GM21529 (cell line): ENCODE data around the gene TRHDE.
A peak's percentile ranks its signal among the peaks of the same experiment; 100 is the strongest.

Experiments
- ATAC-seq: cut with Tn5 transposase; IDR thresholded peaks from one replicate; pipeline ENCODE4 v1.9.1; 2021; ENCODE audit not compliant: unreplicated experiment

The TRHDE gene

GRCh38 chr12:72307229-72307628 lies 35.1 kb downstream of the TRHDE start:
- ATAC-seq, result no peak

GRCh38 chr12:72311946-72312345 lies 39.8 kb downstream of the TRHDE start:
- no peak for ATAC-seq

- no peak for ATAC-seq
These were observed 41.6 kb downstream of the TRHDE start for GRCh38 chr12:72313806-72314205.

GRCh38 chr12:72315858-72316257 lies 43.7 kb downstream of the TRHDE start:
- no peak for ATAC-seq

GRCh38 chr12:72318341-72318740 lies 46.2 kb downstream of the TRHDE start:
- ATAC-seq, result no peak

GRCh38 chr12:72323881-72324280 lies 51.7 kb downstream of the TRHDE start:
- ATAC-seq, result no peak

GRCh38 chr12:72330301-72330700 lies 58.1 kb downstream of the TRHDE start:
- ATAC-seq, result no peak

GRCh38 chr12:72330784-72331183 lies 58.6 kb downstream of the TRHDE start:
- no peak for ATAC-seq

GRCh38 chr12:72337382-72337781 lies 65.2 kb downstream of the TRHDE start:
- ATAC-seq, result no peak

- no peak for ATAC-seq
These were observed 65.8 kb downstream of the TRHDE start for GRCh38 chr12:72337946-72338345.

- ATAC-seq, result no peak
These were observed 66.3 kb downstream of the TRHDE start for GRCh38 chr12:72338437-72338836.

GRCh38 chr12:72346363-72346944 lies 74.3 kb downstream of the TRHDE start:
- peak; percentile 98 for ATAC-seq

- ATAC-seq, result no peak
These were observed 77.3 kb downstream of the TRHDE start for GRCh38 chr12:72349491-72349890.

- no peak for ATAC-seq
These were observed 87.2 kb downstream of the TRHDE start for GRCh38 chr12:72359416-72359815.

GRCh38 chr12:72365151-72365550 lies 93.0 kb downstream of the TRHDE start:
- ATAC-seq, result no peak

- no peak for ATAC-seq
These were observed 94.1 kb downstream of the TRHDE start for GRCh38 chr12:72366255-72366654.

- ATAC-seq, result no peak
These were observed 96.1 kb downstream of the TRHDE start for GRCh38 chr12:72368298-72368697.

GRCh38 chr12:72368719-72369422 lies 96.7 kb downstream of the TRHDE start:
- no peak for ATAC-seq

GRCh38 chr12:72369423-72369959 lies 97.3 kb downstream of the TRHDE start:
- ATAC-seq, result no peak

- no peak for ATAC-seq
These were observed 108.3 kb downstream of the TRHDE start for GRCh38 chr12:72380441-72380840.

- no peak for ATAC-seq
These were observed 116.2 kb downstream of the TRHDE start for GRCh38 chr12:72388322-72388721.

- ATAC-seq, result no peak
These were observed 118.0 kb downstream of the TRHDE start for GRCh38 chr12:72390146-72390545.

- no peak for ATAC-seq
These were observed 133.9 kb downstream of the TRHDE start for GRCh38 chr12:72406111-72406510.
